Right lung (tissue), 5 donors: ENCODE measurements around the gene FBLN5. TPM values are rescaled to one million over a fixed set of nuclear protein-coding genes. Genes with fewer than 3 reads are reported as not detected.
A peak's percentile ranks its signal among the peaks of the same experiment; 100 is the strongest.
"Not testable (repeated sequence)": the region's sequence is repeated elsewhere in the genome, so short reads cannot be mapped to it uniquely, and the experiment has no call there.

ENCODE experiments used
- DNase-seq, 2 donors: peaks; one replicate each; pipeline ENCODE4 v3.0.0-alpha.2; 2013
- polyA plus RNA-seq, 5 donors: library from polyadenylated mRNA; unstranded; fragments of 120-200 nt; gene quantifications; one replicate each; pipeline versions ENCODE4 v1.2.1 to v1.2.3, GENCODE V29; 2013; ENCODE audit warnings: inconsistent platforms in 1 of 5, low replicate concordance in 1 of 5; ENCODE audit not compliant: insufficient read length in 5 of 5, insufficient read depth in 1 of 5

Gene FBLN5
- polyA plus RNA-seq, 5 donors, result 69.3 to 105 (median 83.8) TPM

GRCh38 chr14:91866511-91867295, 80.8 kb downstream of the FBLN5 start:
- no peak for DNase-seq

- no peak for DNase-seq
Measured at GRCh38 chr14:91866061-91866460, 81.4 kb downstream of the FBLN5 start.

- DNase-seq, result no peak
Measured at GRCh38 chr14:91862417-91862816, 85.1 kb downstream of the FBLN5 start.

GRCh38 chr14:91861091-91861490, 86.4 kb downstream of the FBLN5 start:
- DNase-seq, result no peak

GRCh38 chr14:91860238-91860637, 87.3 kb downstream of the FBLN5 start:
- DNase-seq, result no peak

- no peak for DNase-seq
Measured at GRCh38 chr14:91858536-91859275, 88.8 kb downstream of the FBLN5 start.

- DNase-seq, result no peak
Measured at GRCh38 chr14:91857614-91858013, 89.9 kb downstream of the FBLN5 start.

GRCh38 chr14:91854327-91854934, 93.1 kb downstream of the FBLN5 start:
- no peak for DNase-seq

GRCh38 chr14:91851563-91851962, 95.9 kb downstream of the FBLN5 start:
- no peak for DNase-seq

- no peak for DNase-seq
Measured at GRCh38 chr14:91848504-91849001, 98.9 kb downstream of the FBLN5 start.

- DNase-seq, result no peak
Measured at GRCh38 chr14:91847693-91848092, 99.8 kb downstream of the FBLN5 start.

- no peak for DNase-seq
Measured at GRCh38 chr14:91845652-91846051, 101.8 kb downstream of the FBLN5 start.

GRCh38 chr14:91845056-91845455, 102.4 kb downstream of the FBLN5 start:
- DNase-seq, result not testable (repeated sequence)

GRCh38 chr14:91844029-91844428, 103.5 kb downstream of the FBLN5 start:
- DNase-seq, result no peak

GRCh38 chr14:91843437-91843836, 104.1 kb downstream of the FBLN5 start:
- DNase-seq, result no peak

- DNase-seq, result no peak
Measured at GRCh38 chr14:91841065-91841464, 106.4 kb downstream of the FBLN5 start.

GRCh38 chr14:91839749-91840148, 107.7 kb downstream of the FBLN5 start:
- no peak for DNase-seq

GRCh38 chr14:91837076-91837475, 110.4 kb downstream of the FBLN5 start:
- DNase-seq, result no peak

- peak; percentile 66 to 78 for DNase-seq
Measured at GRCh38 chr14:91835920-91836843, 111.3 kb downstream of the FBLN5 start.

GRCh38 chr14:91835197-91835919, 112.1 kb downstream of the FBLN5 start:
- DNase-seq, result no peak

GRCh38 chr14:91834571-91834970, 112.9 kb downstream of the FBLN5 start:
- DNase-seq, result no peak
